HepG2 (cell line): ENCODE measurements around the gene PRR5L. TPM values are rescaled to one million over a fixed set of nuclear protein-coding genes. Genes with fewer than 3 reads are reported as not detected.

Experiments used
- AGO1 ChIP-seq: fragments of 200-400 bp; formaldehyde crosslinking; IDR thresholded peaks from 2 replicates; pipeline ENCODE4 v1.6.1; 2017; ENCODE audit warnings: mild to moderate bottlenecking, low read depth, low read length, moderate library complexity; ENCODE audit not compliant: poor library complexity, severe bottlenecking
- CERS6 ChIP-seq: sonication (generic); formaldehyde crosslinking; IDR thresholded peaks from 2 replicates; pipeline ENCODE4 v1.5.0; 2020; ENCODE audit warnings: missing genetic modification reagents
- CREB3 ChIP-seq: sonication (generic); formaldehyde crosslinking; IDR thresholded peaks from 2 replicates; pipeline ENCODE4 v1.5.0; 2020; ENCODE audit warnings: missing genetic modification reagents
- DDIT3 ChIP-seq: sonication (generic); formaldehyde crosslinking; IDR thresholded peaks from 2 replicates; pipeline ENCODE4 v1.4.0; 2020; ENCODE audit warnings: mild to moderate bottlenecking, missing genetic modification reagents
- FLYWCH1 ChIP-seq: sonication (generic); formaldehyde crosslinking; IDR thresholded peaks from 2 replicates; pipeline ENCODE4 v1.8.1; 2023; ENCODE audit warnings: mild to moderate bottlenecking, missing genetic modification reagents
- KDM4B ChIP-seq: sonication (generic); formaldehyde crosslinking; IDR thresholded peaks from 2 replicates; pipeline ENCODE4 v1.4.0; 2020; ENCODE audit warnings: missing genetic modification reagents
- MEIS1 ChIP-seq: sonication (generic); formaldehyde crosslinking; IDR thresholded peaks from 2 replicates; pipeline ENCODE4 v1.9.0; 2021; ENCODE audit warnings: mild to moderate bottlenecking, missing genetic modification reagents, moderate library complexity, borderline replicate concordance
- MXD3 ChIP-seq: IDR thresholded peaks from 2 replicates; pipeline ENCODE4 v1.6.1; 2016; ENCODE audit warnings: mild to moderate bottlenecking, missing biosample characterization, missing genetic modification reagents
- REST ChIP-seq, 2 experiments: IDR thresholded peaks; 2 replicates each; pipeline ENCODE4 v1.6.1; 2011 to 2012; ENCODE audit warnings: low read length in 2 of 2, borderline replicate concordance in 1 of 2, low read depth in 1 of 2, mild to moderate bottlenecking in 1 of 2, moderate library complexity in 1 of 2
- TRIM22 ChIP-seq: fragments of 450-650 bp; IDR thresholded peaks from 2 replicates; pipeline ENCODE4 v1.6.1; 2017
- ZNF274 ChIP-seq: sonication (generic); formaldehyde crosslinking; IDR thresholded peaks from 2 replicates; pipeline ENCODE4 v1.5.1; 2020; ENCODE audit warnings: mild to moderate bottlenecking, missing genetic modification reagents
- ZNF33B ChIP-seq: sonication (generic); formaldehyde crosslinking; IDR thresholded peaks from 2 replicates; pipeline ENCODE4 v1.5.1; 2020; ENCODE audit warnings: mild to moderate bottlenecking, missing genetic modification reagents
- ZNF362 ChIP-seq: sonication (generic); formaldehyde crosslinking; IDR thresholded peaks from 2 replicates; pipeline ENCODE4 v1.4.0; 2020; ENCODE audit warnings: missing genetic modification reagents, mild to moderate bottlenecking, borderline replicate concordance
- ZNF383 ChIP-seq: sonication (generic); formaldehyde crosslinking; IDR thresholded peaks from 2 replicates; pipeline ENCODE4 v1.4.0; 2020; ENCODE audit warnings: missing genetic modification reagents, mild to moderate bottlenecking, borderline replicate concordance
- ZNF570 ChIP-seq: sonication (generic); formaldehyde crosslinking; IDR thresholded peaks from 2 replicates; pipeline ENCODE4 v1.4.0; 2020; ENCODE audit warnings: mild to moderate bottlenecking, missing genetic modification reagents, borderline replicate concordance
- ZNF781 ChIP-seq: sonication (generic); formaldehyde crosslinking; IDR thresholded peaks from 2 replicates; pipeline ENCODE4 v1.5.1; 2020; ENCODE audit warnings: borderline replicate concordance, mild to moderate bottlenecking, missing genetic modification reagents; ENCODE audit errors: not compliant biosample characterization
- ZNF839 ChIP-seq: sonication (generic); formaldehyde crosslinking; IDR thresholded peaks from 2 replicates; pipeline ENCODE4 v1.4.0; 2020; ENCODE audit warnings: missing genetic modification reagents, mild to moderate bottlenecking, borderline replicate concordance
- polyA plus RNA-seq, 8 experiments: library from polyadenylated mRNA; depleted of rRNA in 3 of 8; stranded (reverse) in 7 of 8; unstranded in 1 of 8; fragments of >200 nt; fragmentation: Illumina TruSeq in 4 of 8; extraction: Trizol in 4 of 8; gene quantifications; 2 replicates each; pipeline versions ENCODE4 v1.2.1 to v1.2.3, GENCODE V29; 2011 to 2016; ENCODE audit warnings: low read depth in 4 of 8, missing spikeins in 1 of 8, mixed read lengths in 1 of 8; ENCODE audit not compliant: insufficient read depth in 1 of 8
- total RNA-seq, 5 experiments: library from RNA; depleted of rRNA; stranded (reverse); fragments of >200 nt; fragmentation: Illumina TruSeq; extraction: Trizol; gene quantifications; 2 replicates each; pipeline ENCODE4 v1.2.3, GENCODE V29; 2016; ENCODE audit warnings: low read depth in 1 of 5

PRR5L gene
- total and polyA plus RNA-seq, 2 of the 13 experiments (the other 11 are each of a cell fraction or from before 2014, with no cell fraction given): 0.16 TPM; not detected in 1

- TF ChIP-seq ZNF362 (CRISPR knock-in tag): peak; percentile 53; the same call in 1 of the 2 replicates
- peak; percentile 72; the same call in 1 of the 2 replicates for TF ChIP-seq MXD3 (CRISPR knock-in tag)
- peak; percentile 86; the same call in 1 of the 2 replicates for TF ChIP-seq MEIS1
- 0 out of 2 replicates have a peak, but pooled peaks have one; percentile 38 for TF ChIP-seq ZNF274 (CRISPR knock-in tag)
- TF ChIP-seq ZNF33B (CRISPR knock-in tag): no peak
- TF ChIP-seq ZNF570 (CRISPR knock-in tag): 0 out of 2 replicates have a peak, but pooled peaks have one; percentile 82
- 0 out of 2 replicates have a peak, but pooled peaks have one; percentile 32 for TF ChIP-seq CREB3 (CRISPR knock-in tag)
- peak; percentile 85 for TF ChIP-seq ZNF781
- peak; percentile 67; the same call in 1 of the 2 replicates for TF ChIP-seq KDM4B
- TF ChIP-seq FLYWCH1 (CRISPR knock-in tag): no peak
- no peak for TF ChIP-seq DDIT3 (CRISPR knock-in tag)
- no peak; the same call in 1 of the 2 replicates for TF ChIP-seq ZNF383
- no peak for TF ChIP-seq TRIM22
- no peak for TF ChIP-seq REST (IDR thresholded peaks at IDR 0.05; ENCODE audit: borderline replicate concordance in 1 of 2, low read depth in 1 of 2, low read length in 2 of 2)
- TF ChIP-seq ZNF839 (CRISPR knock-in tag): peak; percentile 30; the same call in 1 of the 2 replicates
- peak; percentile 36 for TF ChIP-seq AGO1
- TF ChIP-seq CERS6 (CRISPR knock-in tag): no peak
These were observed 213.9 kb downstream of the PRR5L start, which contains the start of gene TRAF6 (continued) for GRCh38 chr11:36509694-36510593.
